ENCODE data around the gene HTR6. TPM values are rescaled to one million over a fixed set of nuclear protein-coding genes. Genes with fewer than 3 reads are reported as not detected.

Gene HTR6
- total RNA-seq, 2 donors from 2014 or later: not detected

DNA sequence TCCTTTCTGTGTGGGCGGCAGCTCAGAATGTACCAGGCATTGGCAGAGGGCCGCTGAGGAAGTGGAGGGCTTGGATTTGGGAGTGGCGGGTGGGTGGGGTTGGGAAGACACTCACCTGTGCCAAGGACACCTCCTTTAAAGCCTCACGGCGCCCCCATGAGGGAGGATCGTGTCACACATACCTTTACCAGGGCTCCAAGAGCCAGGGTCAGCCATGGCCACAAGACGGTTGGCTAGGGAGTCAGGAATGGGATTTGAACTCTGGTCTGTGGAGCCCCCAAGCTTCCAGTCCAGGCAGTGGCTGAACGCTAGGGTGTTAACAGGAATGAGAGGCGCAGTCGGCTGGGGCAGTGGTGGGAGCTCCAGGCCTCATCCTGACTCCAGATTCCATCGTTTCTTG, 16.0 kb upstream of the HTR6 start:
- Histone ChIP-seq H3K4me1 (peaks cover 0 to 78% of the 10 kb centered on the region in 2 donors), H3K9me3 (no peaks in the 10 kb centered on the region), H3K4me3 (no peak overlapping the region), H3K36me3 (no peaks in the 10 kb centered on the region), H3K27ac (peak overlapping the region; percentile 63 to 81), H3K27me3 (no peaks in the 10 kb centered on the region)
- TF ChIP-seq, protein P1, sequence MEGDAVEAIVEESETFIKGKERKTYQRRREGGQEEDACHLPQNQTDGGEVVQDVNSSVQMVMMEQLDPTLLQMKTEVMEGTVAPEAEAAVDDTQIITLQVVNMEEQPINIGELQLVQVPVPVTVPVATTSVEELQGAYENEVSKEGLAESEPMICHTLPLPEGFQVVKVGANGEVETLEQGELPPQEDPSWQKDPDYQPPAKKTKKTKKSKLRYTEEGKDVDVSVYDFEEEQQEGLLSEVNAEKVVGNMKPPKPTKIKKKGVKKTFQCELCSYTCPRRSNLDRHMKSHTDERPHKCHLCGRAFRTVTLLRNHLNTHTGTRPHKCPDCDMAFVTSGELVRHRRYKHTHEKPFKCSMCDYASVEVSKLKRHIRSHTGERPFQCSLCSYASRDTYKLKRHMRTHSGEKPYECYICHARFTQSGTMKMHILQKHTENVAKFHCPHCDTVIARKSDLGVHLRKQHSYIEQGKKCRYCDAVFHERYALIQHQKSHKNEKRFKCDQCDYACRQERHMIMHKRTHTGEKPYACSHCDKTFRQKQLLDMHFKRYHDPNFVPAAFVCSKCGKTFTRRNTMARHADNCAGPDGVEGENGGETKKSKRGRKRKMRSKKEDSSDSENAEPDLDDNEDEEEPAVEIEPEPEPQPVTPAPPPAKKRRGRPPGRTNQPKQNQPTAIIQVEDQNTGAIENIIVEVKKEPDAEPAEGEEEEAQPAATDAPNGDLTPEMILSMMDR (IDR thresholded peaks at IDR 0.05): peak in 1 of 2 donors; percentile 46
- no peak for DNase-seq (ENCODE audit: low spot score)

DNA sequence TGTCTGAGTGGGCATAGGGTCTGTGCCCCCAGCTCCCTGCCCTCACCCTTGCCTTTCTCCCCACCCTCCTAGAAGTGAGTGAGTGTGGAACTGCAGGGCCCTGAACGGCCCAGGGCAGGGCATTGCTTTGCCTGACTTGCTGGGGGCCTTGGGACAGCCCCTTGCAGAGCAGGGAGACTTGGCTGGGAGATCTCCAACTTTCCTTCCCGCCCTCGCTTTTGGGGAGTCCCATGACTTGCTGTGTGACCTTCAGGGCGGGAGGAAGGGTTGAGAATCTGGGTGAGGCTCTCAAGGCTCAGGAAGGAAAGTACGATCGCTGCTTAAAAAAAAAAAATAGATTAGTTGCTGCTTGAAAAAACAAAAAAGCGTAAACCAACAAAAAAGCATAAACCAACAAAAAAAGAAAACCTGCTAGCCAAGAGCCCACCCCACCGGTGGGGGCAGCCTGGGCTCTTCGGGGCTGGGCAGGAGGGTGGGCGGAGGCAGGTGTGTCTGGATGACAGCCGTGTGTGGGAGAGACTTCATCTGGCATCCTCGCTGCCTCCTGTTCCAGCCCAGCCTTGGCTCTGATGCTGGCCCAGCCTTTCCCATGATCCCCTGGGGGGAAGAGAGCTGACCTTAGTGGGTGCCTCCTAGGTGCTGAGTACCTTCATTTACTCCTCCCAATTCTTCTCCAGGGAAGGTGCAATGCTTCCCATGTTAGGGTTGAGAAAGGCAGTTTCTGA, 14.1 kb upstream of the HTR6 start:
- DNase-seq (ENCODE audit: low spot score): no peak
- Histone ChIP-seq H3K4me1 (peaks cover 0 to 84% of the 10 kb centered on the region in 2 donors), H3K9me3 (no peaks in the 10 kb centered on the region), H3K27me3 (no peaks in the 10 kb centered on the region), H3K36me3 (peaks cover 3% of the 10 kb centered on the region), H3K4me3 (peak overlapping the region in 1 of 2 donors; percentile 7), H3K27ac (peak overlapping the region; percentile 71 to 77)
- TF ChIP-seq, protein P1 (IDR thresholded peaks at IDR 0.05): no peak

DNA sequence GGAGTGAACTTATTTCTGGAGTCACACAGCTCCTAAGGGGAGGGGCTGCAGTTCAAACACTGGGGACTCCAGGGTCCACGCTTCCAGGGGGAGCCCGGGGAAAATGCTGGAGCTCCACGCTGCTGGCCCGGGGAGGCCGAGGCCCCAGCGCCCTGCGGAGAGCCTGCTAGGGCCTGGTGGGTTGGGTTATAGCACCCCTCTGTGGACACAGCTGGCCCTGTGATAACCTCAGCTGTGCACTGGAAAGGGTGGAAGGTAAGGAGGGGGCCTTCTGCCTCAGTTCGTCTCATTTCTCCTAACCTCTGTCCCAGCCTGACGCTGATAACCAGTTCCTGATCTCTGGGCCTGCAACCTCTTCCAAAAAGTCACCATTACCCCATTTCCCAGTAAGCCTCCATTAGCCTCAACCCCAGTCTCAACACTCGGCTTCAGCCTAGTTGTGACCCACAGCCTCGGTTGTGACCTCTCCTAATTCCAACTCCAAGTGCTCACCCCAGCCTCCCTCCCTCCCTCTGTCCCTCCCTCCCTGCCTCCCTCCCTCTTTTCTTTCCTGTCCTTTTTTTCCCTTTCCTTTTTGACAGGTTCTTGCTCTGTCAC, 13.4 kb upstream of the HTR6 start:
- TF ChIP-seq, protein P1 (IDR thresholded peaks at IDR 0.05): peak; percentile 49 to 86
- no peak for DNase-seq (ENCODE audit: low spot score)
- Histone ChIP-seq H3K4me1 (peaks cover 0 to 78% of the 10 kb centered on the region in 2 donors), H3K36me3 (peaks cover 7% of the 10 kb centered on the region), H3K4me3 (peak overlapping the region in 1 of 2 donors; percentile 7), H3K27me3 (no peaks in the 10 kb centered on the region), H3K9me3 (no peaks in the 10 kb centered on the region), H3K27ac (peak overlapping the region; percentile 71 to 77)

DNA sequence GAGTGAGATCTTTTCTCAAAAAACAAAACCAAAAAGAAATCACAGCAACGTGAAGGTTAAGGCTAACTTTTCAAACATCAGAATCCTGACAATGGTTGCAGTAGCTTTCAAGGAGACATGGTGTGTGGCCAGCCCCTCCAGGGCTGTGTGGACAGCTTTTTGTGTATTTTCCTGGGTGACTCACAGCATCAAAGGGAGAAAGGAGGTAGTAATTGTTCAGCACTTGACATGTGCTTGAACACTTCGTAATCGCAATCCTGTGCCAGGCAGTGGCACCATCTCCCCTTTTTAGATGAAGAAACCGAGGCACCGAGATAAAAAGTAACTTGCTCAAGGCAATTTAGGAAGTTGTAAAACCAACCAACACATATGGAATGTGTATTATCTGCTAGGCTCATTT, 10.3 kb upstream of the HTR6 start:
- Histone ChIP-seq H3K4me3 (no peak overlapping the region), H3K9me3 (no peaks in the 10 kb centered on the region), H3K27ac (no peak overlapping the region), H3K27me3 (no peaks in the 10 kb centered on the region), H3K36me3 (peaks cover 17% of the 10 kb centered on the region), H3K4me1 (peaks cover 0 to 50% of the 10 kb centered on the region in 2 donors)
- DNase-seq (ENCODE audit: low spot score): no peak
- TF ChIP-seq, protein P1 (IDR thresholded peaks at IDR 0.05): no peak

DNA sequence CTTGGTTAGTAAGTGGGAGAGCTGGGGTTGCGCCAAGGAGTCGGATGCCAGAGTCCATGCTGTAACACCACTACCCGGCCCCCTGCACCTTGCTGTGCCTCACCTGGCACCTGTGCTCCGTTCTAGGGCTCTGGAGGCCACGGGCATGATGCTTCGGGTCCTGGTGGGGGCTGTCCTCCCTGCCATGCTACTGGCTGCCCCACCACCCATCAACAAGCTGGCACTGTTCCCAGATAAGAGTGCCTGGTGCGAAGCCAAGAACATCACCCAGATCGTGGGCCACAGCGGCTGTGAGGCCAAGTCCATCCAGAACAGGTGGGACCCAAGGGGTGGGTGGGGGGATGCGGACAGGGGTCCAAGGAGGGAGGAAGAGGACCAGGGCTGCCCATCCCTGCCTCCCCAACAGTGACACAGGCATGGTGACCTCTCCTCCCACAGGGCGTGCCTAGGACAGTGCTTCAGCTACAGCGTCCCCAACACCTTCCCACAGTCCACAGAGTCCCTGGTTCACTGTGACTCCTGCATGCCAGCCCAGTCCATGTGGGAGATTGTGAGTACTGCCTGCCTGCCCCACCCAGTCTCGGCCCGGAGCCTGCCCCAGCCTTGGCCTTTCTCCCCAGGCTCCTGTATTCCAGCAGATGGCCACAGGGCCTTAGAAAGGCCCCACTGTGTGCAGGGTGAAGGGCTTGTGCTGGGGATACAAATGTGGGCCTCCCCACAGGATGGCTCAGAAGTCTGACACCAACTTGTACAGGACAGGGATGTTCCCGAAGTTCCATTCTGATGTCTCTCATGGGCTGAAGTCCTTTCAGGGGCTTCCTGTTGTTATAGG, 9.6 kb upstream of the HTR6 start:
- peaks cover 17% of the 10 kb centered on the region for H3K36me3 ChIP-seq
- DNase-seq (ENCODE audit: low spot score): no peak
- H3K4me3 ChIP-seq: no peak overlapping the region

More for the DNA sequence above, 9.6 kb upstream of the HTR6 start:
- H3K4me1 ChIP-seq: peaks cover 0 to 48% of the 10 kb centered on the region in 2 donors
- no peaks in the 10 kb centered on the region for H3K9me3 ChIP-seq
- H3K27ac ChIP-seq: no peak overlapping the region
- no peaks in the 10 kb centered on the region for H3K27me3 ChIP-seq
- TF ChIP-seq, protein P1 (IDR thresholded peaks at IDR 0.05): no peak

Data from right atrium auricular region (tissue), 2 donors.